Measurements from ENCODE around the gene DHRS7C.
"Not testable (repeated sequence)": the region's sequence is repeated elsewhere in the genome, so short reads cannot be mapped to it uniquely, and the experiment has no call there.

DHRS7C gene

GRCh38 chr17:9790316-9790715, 1.1 kb downstream of the DHRS7C start:
- no peaks in the 10 kb centered on the region for H3K4me1 ChIP-seq (ENCODE audit: control insufficient read depth, insufficient read depth, low read length)
- WGBS (ENCODE audit: insufficient coverage, insufficient read length), result no CpG with 5 or more reads among the region's 4 CpGs
- DNase-seq (ENCODE audit: low read depth, low spot score), result no peak
- no peak overlapping the region for H3K4me3 ChIP-seq (ENCODE audit: low read length)
- no peaks in the 10 kb centered on the region for H3K27me3 ChIP-seq (ENCODE audit: control insufficient read depth, insufficient read depth, low read length)
- no peaks in the 10 kb centered on the region for H3K36me3 ChIP-seq (ENCODE audit: control insufficient read depth, insufficient read depth, low read length)
- no peaks in the 10 kb centered on the region for H3K9me3 ChIP-seq (ENCODE audit: control insufficient read depth, insufficient read depth, low read length)
- no peak overlapping the region for H3K27ac ChIP-seq (ENCODE audit: low read length)

DNA sequence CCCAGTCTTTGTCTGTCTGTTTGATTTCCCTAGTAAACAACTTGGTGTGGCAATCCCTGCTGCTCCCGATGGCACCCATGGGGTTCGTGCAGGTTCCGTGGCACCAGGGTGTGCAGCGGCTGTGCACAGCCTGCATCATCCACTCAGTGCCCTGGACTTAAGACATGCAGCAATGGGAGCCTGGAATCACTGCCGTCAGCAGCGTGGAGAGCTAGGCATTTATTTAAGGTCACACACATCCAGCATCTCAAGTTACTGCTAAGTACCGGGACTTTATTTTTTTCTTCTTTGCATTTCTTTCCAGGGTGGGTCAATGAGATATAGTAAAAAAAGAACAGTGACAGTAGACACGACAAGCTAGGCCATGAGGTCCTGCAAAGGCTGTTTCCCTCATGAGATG, 2.8 kb downstream of the DHRS7C start:
- Histone ChIP-seq H3K36me3 (ENCODE audit: control insufficient read depth, insufficient read depth, low read length) (no peaks in the 10 kb centered on the region), H3K4me1 (ENCODE audit: control insufficient read depth, insufficient read depth, low read length) (no peaks in the 10 kb centered on the region), H3K27me3 (ENCODE audit: control insufficient read depth, insufficient read depth, low read length) (no peaks in the 10 kb centered on the region), H3K27ac (ENCODE audit: low read length) (no peak overlapping the region), H3K4me3 (ENCODE audit: low read length) (no peak overlapping the region), H3K9me3 (ENCODE audit: control insufficient read depth, insufficient read depth, low read length) (no peaks in the 10 kb centered on the region)
- no CpG with 5 or more reads among the region's 8 CpGs for WGBS (ENCODE audit: insufficient coverage, insufficient read length)
- no peak for DNase-seq (ENCODE audit: low read depth, low spot score)

- Histone ChIP-seq H3K27ac (ENCODE audit: low read length) (no peak overlapping the region), H3K4me3 (ENCODE audit: low read length) (no peak overlapping the region), H3K9me3 (ENCODE audit: control insufficient read depth, insufficient read depth, low read length) (no peaks in the 10 kb centered on the region), H3K27me3 (ENCODE audit: control insufficient read depth, insufficient read depth, low read length) (no peaks in the 10 kb centered on the region), H3K36me3 (ENCODE audit: control insufficient read depth, insufficient read depth, low read length) (no peaks in the 10 kb centered on the region), H3K4me1 (ENCODE audit: control insufficient read depth, insufficient read depth, low read length) (no peaks in the 10 kb centered on the region)
- 100% methylated on average over 2 of the region's 2 CpGs for whole genome bisulfite sequencing (ENCODE audit: insufficient coverage, insufficient read length)
- no peak for DNase-seq (ENCODE audit: low read depth, low spot score)
Observed at GRCh38 chr17:9784544-9784943, 6.8 kb downstream of the DHRS7C start.

DNA sequence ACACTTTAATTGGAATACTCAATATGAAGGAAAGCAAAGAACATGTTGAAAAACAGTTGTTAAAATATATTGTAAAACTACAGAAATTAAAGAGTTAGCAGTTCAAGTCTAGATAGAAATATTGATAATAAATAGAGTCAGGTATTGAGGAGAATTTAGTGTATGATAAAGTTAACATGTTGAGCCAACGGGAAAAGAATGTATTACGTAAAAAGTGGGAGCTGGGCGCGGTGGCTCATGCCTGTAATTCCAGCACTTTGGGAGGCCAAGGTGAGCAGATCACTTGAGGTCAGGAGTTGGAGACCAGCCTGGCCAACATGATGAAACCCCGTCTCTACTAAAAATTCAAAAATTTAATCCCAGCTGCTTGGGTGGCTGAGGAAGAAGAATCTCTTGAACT, 7.9 kb downstream of the DHRS7C start:
- not testable (repeated sequence) for H3K27me3 ChIP-seq (ENCODE audit: control insufficient read depth, insufficient read depth, low read length); DNase-seq (ENCODE audit: low read depth, low spot score); H3K27ac ChIP-seq (ENCODE audit: low read length); H3K4me1 ChIP-seq (ENCODE audit: control insufficient read depth, insufficient read depth, low read length); H3K4me3 ChIP-seq (ENCODE audit: low read length); H3K9me3 ChIP-seq (ENCODE audit: control insufficient read depth, insufficient read depth, low read length); H3K36me3 ChIP-seq (ENCODE audit: control insufficient read depth, insufficient read depth, low read length)
- WGBS (ENCODE audit: insufficient coverage, insufficient read length), result 100% methylated on average over 2 of the region's 5 CpGs

- no peaks in the 10 kb centered on the region for H3K9me3 ChIP-seq (ENCODE audit: control insufficient read depth, insufficient read depth, low read length)
- H3K4me3 ChIP-seq (ENCODE audit: low read length), result no peak overlapping the region
- H3K36me3 ChIP-seq (ENCODE audit: control insufficient read depth, insufficient read depth, low read length), result no peaks in the 10 kb centered on the region
- H3K4me1 ChIP-seq (ENCODE audit: control insufficient read depth, insufficient read depth, low read length), result no peaks in the 10 kb centered on the region
- no peak overlapping the region for H3K27ac ChIP-seq (ENCODE audit: low read length)
- no peaks in the 10 kb centered on the region for H3K27me3 ChIP-seq (ENCODE audit: control insufficient read depth, insufficient read depth, low read length)
- no peak for DNase-seq (ENCODE audit: low read depth, low spot score)
- WGBS (ENCODE audit: insufficient coverage, insufficient read length), result no CpG with 5 or more reads among the region's 4 CpGs
Observed at GRCh38 chr17:9783050-9783449, 8.3 kb downstream of the DHRS7C start.

DNA sequence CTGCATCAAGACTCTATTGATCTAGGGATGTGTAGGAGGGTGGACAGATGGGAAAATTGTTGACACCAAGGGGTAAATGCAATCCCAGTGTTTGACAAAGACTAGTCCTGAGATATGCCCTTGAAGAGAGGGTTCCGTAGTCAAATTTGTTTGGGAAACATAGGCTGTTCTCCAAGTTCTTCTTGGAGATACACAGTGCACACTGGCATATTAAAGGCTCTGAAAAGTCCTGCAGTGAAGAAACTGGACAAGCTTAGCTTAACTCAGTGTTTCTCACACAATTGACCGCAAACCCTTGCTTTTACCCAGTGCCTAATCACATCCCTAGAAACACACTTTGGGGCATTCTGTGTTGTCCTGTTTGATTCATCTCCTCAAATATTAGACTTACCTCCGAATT, 10.8 kb downstream of the DHRS7C start:
- Histone ChIP-seq H3K4me3 (ENCODE audit: low read length) (no peak overlapping the region), H3K27ac (ENCODE audit: low read length) (no peak overlapping the region), H3K9me3 (ENCODE audit: control insufficient read depth, insufficient read depth, low read length) (no peaks in the 10 kb centered on the region), H3K27me3 (ENCODE audit: control insufficient read depth, insufficient read depth, low read length) (no peaks in the 10 kb centered on the region), H3K4me1 (ENCODE audit: control insufficient read depth, insufficient read depth, low read length) (no peaks in the 10 kb centered on the region), H3K36me3 (ENCODE audit: control insufficient read depth, insufficient read depth, low read length) (no peaks in the 10 kb centered on the region)
- no peak for DNase-seq (ENCODE audit: low read depth, low spot score)
- no CpG with 5 or more reads among the region's 3 CpGs for WGBS (ENCODE audit: insufficient coverage, insufficient read length)

- H3K4me1 ChIP-seq (ENCODE audit: control insufficient read depth, insufficient read depth, low read length), result no peaks in the 10 kb centered on the region
- H3K27ac ChIP-seq (ENCODE audit: low read length), result no peak overlapping the region
- no peaks in the 10 kb centered on the region for H3K9me3 ChIP-seq (ENCODE audit: control insufficient read depth, insufficient read depth, low read length)
- no peaks in the 10 kb centered on the region for H3K36me3 ChIP-seq (ENCODE audit: control insufficient read depth, insufficient read depth, low read length)
- DNase-seq (ENCODE audit: low read depth, low spot score), result no peak
- no CpG with 5 or more reads among the region's 9 CpGs for WGBS (ENCODE audit: insufficient coverage, insufficient read length)
- no peaks in the 10 kb centered on the region for H3K27me3 ChIP-seq (ENCODE audit: control insufficient read depth, insufficient read depth, low read length)
- no peak overlapping the region for H3K4me3 ChIP-seq (ENCODE audit: low read length)
Observed at GRCh38 chr17:9776911-9777310, 14.5 kb downstream of the DHRS7C start.

DNA sequence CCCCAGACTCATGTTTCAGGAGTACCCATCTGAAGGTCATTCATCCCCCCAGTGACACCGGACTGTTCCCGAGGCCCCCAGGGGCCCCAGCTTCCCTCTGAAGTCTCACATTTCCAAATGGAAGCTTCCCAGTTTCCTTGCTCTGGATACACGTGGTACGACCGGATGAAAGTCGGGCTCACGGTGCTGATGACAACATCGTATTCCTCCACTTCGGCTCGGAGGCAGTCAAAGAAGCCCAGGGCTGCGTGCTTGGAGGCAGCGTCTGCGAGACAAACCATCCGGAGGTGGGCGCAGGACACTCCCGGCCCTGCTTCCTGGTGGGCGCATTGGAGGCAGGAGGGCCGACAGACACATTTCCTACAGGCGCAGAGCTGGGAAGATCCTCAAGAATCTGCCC, 18.7 kb downstream of the DHRS7C start:
- Histone ChIP-seq H3K4me3 (ENCODE audit: low read length) (no peak overlapping the region), H3K36me3 (ENCODE audit: control insufficient read depth, insufficient read depth, low read length) (no peaks in the 10 kb centered on the region), H3K4me1 (ENCODE audit: control insufficient read depth, insufficient read depth, low read length) (no peaks in the 10 kb centered on the region), H3K27me3 (ENCODE audit: control insufficient read depth, insufficient read depth, low read length) (no peaks in the 10 kb centered on the region), H3K27ac (ENCODE audit: low read length) (no peak overlapping the region), H3K9me3 (ENCODE audit: control insufficient read depth, insufficient read depth, low read length) (no peaks in the 10 kb centered on the region)
- WGBS (ENCODE audit: insufficient coverage, insufficient read length), result no CpG with 5 or more reads among the region's 19 CpGs
- DNase-seq (ENCODE audit: low read depth, low spot score), result no peak

DNA sequence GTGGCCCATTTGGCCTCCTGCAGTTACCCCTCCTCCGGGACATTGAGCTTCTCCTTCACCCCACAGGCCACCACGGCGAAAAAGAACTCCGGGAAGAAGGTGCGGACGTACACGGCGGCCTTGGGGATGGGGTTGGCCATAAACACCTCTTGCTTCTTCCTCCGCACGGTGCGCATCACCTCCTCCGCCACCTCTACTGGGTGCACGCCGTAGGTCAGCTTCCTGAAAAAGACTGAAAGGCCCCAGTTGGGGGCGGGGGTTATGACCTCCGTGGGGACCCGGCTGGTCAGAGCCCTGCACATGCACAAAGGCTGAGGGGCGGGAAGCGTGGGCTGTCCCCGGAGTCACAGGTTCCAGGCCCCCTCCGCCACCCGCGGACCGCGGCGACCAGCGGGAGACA, 19.9 kb downstream of the DHRS7C start:
- Histone ChIP-seq H3K4me1 (ENCODE audit: control insufficient read depth, insufficient read depth, low read length) (no peaks in the 10 kb centered on the region), H3K27me3 (ENCODE audit: control insufficient read depth, insufficient read depth, low read length) (no peaks in the 10 kb centered on the region), H3K4me3 (ENCODE audit: low read length) (no peak overlapping the region), H3K36me3 (ENCODE audit: control insufficient read depth, insufficient read depth, low read length) (no peaks in the 10 kb centered on the region), H3K27ac (ENCODE audit: low read length) (no peak overlapping the region), H3K9me3 (ENCODE audit: control insufficient read depth, insufficient read depth, low read length) (no peaks in the 10 kb centered on the region)
- no peak for DNase-seq (ENCODE audit: low read depth, low spot score)
- no CpG with 5 or more reads among the region's 27 CpGs for WGBS (ENCODE audit: insufficient coverage, insufficient read length)

DNA sequence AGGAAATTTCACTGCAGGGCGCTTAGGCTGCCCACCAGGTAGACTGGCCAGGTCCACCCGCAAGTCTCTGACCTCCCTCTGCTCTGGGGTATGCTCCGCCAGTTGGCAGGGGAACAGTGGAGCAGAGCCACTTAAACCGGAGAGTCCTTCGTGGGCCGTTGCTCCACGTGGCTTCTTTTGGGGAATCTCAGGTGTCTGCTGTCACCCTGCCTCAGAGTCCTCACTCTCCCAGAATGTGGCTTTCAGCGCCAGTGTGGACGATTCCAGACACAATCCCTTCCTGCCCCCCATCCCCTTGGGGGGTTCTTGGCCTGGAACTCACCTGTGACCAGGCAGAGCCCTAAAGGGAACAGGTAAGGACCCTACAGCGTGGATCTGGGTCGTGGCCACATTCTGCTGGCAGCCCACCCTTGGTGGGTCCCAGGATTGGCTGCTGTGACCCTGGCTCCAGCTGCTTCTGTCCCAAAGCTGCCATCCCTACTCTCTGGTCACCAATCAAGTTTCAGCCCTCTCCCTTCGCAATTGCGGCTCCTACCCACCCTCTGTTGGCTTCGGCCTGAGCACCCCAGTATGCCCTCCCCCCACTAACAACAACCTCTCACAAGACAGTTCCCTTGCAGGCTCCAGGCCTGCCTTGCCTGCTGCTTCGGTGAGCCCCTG, 22.2 kb downstream of the DHRS7C start:
- Histone ChIP-seq H3K9me3 (ENCODE audit: control insufficient read depth, insufficient read depth, low read length) (no peaks in the 10 kb centered on the region), H3K27ac (ENCODE audit: low read length) (no peak overlapping the region)

GRCh38 chr17:9768381-9768934, 22.9 kb downstream of the DHRS7C start:
- H3K27ac ChIP-seq (ENCODE audit: low read length), result no peak overlapping the region
- no peaks in the 10 kb centered on the region for H3K4me1 ChIP-seq (ENCODE audit: control insufficient read depth, insufficient read depth, low read length)
- WGBS (ENCODE audit: insufficient coverage, insufficient read length), result no CpG with 5 or more reads among the region's 5 CpGs
- no peak overlapping the region for H3K4me3 ChIP-seq (ENCODE audit: low read length)
- no peaks in the 10 kb centered on the region for H3K36me3 ChIP-seq (ENCODE audit: control insufficient read depth, insufficient read depth, low read length)
- no peaks in the 10 kb centered on the region for H3K27me3 ChIP-seq (ENCODE audit: control insufficient read depth, insufficient read depth, low read length)
- DNase-seq (ENCODE audit: low read depth, low spot score), result no peak
- no peaks in the 10 kb centered on the region for H3K9me3 ChIP-seq (ENCODE audit: control insufficient read depth, insufficient read depth, low read length)

More for the DNA sequence above, 22.2 kb downstream of the DHRS7C start:
- no peaks in the 10 kb centered on the region for H3K27me3 ChIP-seq (ENCODE audit: control insufficient read depth, insufficient read depth, low read length)
- H3K36me3 ChIP-seq (ENCODE audit: control insufficient read depth, insufficient read depth, low read length), result no peaks in the 10 kb centered on the region
- DNase-seq (ENCODE audit: low read depth, low spot score), result no peak
- WGBS (ENCODE audit: insufficient coverage, insufficient read length), result no CpG with 5 or more reads among the region's 15 CpGs
- H3K4me3 ChIP-seq (ENCODE audit: low read length), result no peak overlapping the region
- no peaks in the 10 kb centered on the region for H3K4me1 ChIP-seq (ENCODE audit: control insufficient read depth, insufficient read depth, low read length)

Measured in iPS DF 6.9 (cell line).